Peyer's patch (tissue), 4 donors: ENCODE measurements around the gene DLG3. TPM values are rescaled to one million over a fixed set of nuclear protein-coding genes. Genes with fewer than 3 reads are reported as not detected.

Source experiments
- small RNA-seq, 2 donors: library from RNA; depleted of rRNA; stranded (forward); fragments of <200 nt; gene quantifications; one replicate each; pipeline ENCODE3, GENCODE V24; 2016
- total RNA-seq, 4 donors: library from RNA; depleted of rRNA; stranded (reverse); fragments of >200 nt; gene quantifications; one replicate each; pipeline ENCODE4 v1.1.0, GENCODE V29; 2016

The DLG3 gene
- total RNA-seq, 4 donors from 2014 or later: 33.8 to 58.9 (median 52.8) TPM

Small RNAs within 50 kb of the gene (small RNA-seq; reads per million reads assigned to genes)
- gene RNU4-81P (0 reads per million in 2 donors), gene RNY4P23 (0.45 to 0.59 reads per million in 2 donors)

Other genes starting within 250 kb of the DLG3 start
- gene AWAT1, start 210.2 kb upstream of the DLG3 start, total RNA-seq: not detected
- gene P2RY4, start 184.6 kb upstream of the DLG3 start, total RNA-seq: 10 to 100 TPM in 2 of 4 donors, 1 to 10 TPM in 2; 1.7 to 19.4 (median 13.2) TPM
- 1 to 10 TPM in 2 of 4 donors, not detected in 2; 3.2 to 3.3 TPM for gene ARR3, start 176.5 kb upstream of the DLG3 start, total RNA-seq
- gene RAB41, start 162.7 kb upstream of the DLG3 start, total RNA-seq: not detected
- gene PDZD11, start 154.9 kb upstream of the DLG3 start, total RNA-seq: 10 to 100 TPM; 23.6 to 32.6 (median 28.2) TPM
- 10 to 100 TPM in 1 of 4 donors, 1 to 10 TPM in 3; 1.3 to 17.3 (median 4.6) TPM for gene KIF4A, start 154.7 kb upstream of the DLG3 start, total RNA-seq
- gene GDPD2, start 21.5 kb upstream of the DLG3 start, total RNA-seq: 10 to 100 TPM in 3 of 4 donors, not detected in 1; 37.0 to 84.4 (median 78.8) TPM